GM18868 (cell line): ENCODE measurements around the gene CCDC74B.
A peak's percentile ranks its signal among the peaks of the same experiment; 100 is the strongest.
"Not testable (repeated sequence)": the region's sequence is repeated elsewhere in the genome, so short reads cannot be mapped to it uniquely, and the experiment has no call there.

Experiments used
- ATAC-seq: cut with Tn5 transposase; IDR thresholded peaks from one replicate; pipeline ENCODE4 v1.9.1; 2021; ENCODE audit warnings: mild to moderate bottlenecking, moderate library complexity; ENCODE audit not compliant: unreplicated experiment

CCDC74B gene

DNA sequence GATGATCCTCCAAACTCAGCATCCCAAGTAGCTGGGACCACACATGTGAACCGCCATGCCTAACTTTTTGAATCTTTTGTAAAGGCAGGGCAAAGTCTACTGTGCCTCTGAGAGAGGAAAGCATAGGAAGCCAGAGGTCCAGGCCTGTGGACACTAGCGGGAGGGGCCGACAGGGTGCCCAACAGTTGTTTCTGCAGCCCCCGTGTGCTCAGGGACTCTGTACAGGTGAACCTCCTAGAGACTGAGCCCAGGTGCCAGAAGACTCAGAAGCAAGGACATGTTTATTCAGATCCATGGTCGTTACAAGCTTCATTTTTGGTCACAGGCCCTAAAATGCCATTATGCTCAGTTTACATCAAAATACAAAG, 6.2 kb upstream of the CCDC74B start:
- ATAC-seq = not testable (repeated sequence)

DNA sequence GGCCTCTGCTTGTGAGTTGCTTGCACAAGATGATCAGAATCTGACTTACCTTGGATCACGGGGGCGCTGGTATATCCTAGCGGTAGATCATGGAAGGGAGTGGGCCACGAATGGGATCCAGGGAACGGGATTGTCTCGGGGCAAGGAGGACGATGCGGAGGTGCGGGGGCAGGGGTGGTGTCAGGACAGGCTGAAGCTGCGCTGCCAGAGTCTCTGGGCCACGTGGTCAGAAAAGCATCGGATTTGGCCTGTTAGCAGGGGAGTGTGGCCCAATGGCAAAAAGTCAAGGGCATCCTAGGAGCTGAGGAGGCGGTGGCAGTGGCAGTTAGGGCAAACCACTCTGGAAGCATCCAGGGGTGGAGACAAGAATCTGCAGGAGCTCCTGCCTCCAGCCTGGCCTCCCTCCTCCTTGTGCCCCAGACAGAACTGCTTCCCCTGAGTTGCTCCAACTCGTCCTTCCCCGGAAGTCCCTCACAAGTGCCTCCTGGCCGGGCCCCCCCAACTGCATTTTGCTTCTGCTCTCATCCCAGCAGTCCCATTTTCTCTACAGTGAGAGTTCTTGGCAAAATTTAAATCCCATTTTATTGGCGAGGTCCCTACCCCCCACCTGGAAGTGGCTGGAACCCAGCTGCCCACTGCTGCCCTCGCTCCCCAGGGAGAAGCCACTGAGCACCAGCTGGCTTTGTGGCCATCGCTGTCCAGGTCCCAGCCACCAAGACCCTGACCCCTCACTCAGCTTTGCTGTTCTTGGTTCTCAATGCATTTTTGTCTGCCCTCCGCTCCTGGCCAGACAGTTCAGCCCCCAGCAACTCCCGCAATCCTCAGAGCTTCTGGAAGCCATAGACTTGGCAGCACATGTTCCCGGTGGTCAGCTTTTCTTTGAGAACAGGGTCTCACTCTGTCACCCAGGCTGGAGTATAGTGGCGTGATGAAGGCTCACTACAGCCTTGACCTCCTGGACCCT, 5.6 kb upstream of the CCDC74B start:
- ATAC-seq = no peak

DNA sequence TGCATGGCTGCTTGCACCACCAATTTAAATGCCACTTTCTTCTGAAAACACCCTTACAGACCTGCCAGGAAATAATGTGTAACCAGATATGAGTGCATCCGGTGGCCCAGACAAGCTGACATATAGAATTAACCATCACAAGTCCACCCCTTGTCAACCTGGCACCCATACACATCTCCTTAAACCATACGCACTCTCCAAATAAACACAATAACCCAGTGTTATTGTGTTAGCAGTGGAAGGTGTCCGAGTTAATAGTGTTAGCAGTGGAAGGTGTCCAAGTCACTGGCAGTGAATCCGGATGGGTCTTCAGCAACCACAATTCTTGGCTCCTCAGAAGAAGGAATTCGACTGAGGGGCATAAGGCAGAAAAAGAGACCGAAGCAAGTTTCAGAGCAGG, 3.6 kb upstream of the CCDC74B start:
- ATAC-seq = not testable (repeated sequence)

DNA sequence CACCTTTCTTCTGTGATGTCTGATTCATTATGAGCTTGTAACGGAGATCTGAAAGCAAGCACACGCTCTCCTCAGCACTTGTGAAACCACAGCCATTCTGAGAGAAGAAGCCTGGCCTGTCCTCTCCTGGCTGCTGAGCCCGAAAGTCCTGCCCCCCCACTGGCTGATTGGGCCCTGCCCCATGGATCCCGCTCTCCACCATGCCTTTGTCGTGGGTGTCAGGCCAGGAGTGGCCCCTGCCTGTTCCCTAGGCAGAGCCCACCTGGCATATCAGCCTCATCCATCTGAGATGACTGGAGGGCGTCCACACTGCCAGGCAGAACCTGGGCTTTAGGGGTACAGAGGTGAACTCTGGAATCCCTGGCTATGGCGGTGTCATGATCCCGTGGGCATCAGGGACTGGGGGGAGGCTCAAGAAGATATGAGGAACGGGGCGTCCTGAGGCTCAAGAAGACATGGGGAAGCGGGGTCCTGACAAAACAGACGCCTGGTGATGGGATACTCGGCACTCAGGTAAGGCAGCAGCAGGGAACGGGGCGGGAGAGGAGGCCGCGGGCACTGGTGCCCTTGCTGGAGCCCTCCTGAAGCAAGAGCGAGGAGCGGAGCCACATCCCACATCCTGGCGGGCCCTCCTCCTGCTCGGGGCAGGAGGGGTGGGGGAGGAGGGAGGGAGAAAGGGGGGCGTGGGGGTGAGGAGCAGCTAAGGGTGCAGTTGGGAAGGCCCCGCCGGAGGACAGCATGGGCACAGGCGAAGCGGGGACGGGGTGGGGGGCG, 1.5 kb downstream of the CCDC74B start:
- peak; percentile 32 for ATAC-seq

DNA sequence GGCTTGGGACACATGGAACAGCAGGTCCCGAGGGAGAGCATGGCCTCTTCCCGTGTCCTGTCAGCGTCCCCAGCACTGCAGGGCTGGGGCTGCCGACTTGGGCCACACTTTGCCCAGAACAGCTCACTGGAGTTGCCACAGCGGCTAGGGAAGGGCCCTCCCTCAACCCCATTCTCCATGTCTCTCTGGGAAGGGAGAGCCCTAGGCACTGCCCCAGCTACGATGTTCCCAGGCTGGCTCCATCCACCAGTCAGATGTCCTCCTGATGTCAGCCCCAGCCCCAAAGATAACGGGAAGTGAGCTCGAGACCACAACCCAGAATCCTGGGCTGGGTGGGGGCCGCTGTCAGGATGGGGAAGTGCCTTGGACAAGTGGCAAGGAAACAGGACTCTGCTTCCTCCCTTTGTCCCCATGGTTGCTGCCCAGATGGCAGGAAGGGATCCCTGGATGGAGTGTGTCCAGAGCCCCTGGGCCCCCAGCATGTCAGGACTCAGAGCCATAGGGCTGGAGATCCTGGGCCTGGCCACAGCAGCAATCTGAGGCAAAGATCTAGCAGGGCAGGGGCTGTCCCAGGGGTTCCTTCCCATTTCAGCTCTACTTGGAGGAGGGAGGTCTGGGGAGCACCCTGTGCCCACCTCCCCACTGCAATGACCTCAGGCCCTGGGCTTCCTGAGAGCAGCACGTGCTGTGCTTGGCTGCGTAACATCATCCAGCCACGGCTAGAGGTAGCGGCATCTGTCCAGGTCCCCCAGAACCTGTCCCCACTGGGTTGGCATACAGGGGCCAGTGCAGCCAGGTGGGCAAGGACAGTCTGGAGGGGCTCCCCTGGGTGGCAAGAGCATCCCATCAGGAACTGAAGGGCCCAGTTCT, 2.3 kb downstream of the CCDC74B start:
- not testable (repeated sequence) for ATAC-seq

DNA sequence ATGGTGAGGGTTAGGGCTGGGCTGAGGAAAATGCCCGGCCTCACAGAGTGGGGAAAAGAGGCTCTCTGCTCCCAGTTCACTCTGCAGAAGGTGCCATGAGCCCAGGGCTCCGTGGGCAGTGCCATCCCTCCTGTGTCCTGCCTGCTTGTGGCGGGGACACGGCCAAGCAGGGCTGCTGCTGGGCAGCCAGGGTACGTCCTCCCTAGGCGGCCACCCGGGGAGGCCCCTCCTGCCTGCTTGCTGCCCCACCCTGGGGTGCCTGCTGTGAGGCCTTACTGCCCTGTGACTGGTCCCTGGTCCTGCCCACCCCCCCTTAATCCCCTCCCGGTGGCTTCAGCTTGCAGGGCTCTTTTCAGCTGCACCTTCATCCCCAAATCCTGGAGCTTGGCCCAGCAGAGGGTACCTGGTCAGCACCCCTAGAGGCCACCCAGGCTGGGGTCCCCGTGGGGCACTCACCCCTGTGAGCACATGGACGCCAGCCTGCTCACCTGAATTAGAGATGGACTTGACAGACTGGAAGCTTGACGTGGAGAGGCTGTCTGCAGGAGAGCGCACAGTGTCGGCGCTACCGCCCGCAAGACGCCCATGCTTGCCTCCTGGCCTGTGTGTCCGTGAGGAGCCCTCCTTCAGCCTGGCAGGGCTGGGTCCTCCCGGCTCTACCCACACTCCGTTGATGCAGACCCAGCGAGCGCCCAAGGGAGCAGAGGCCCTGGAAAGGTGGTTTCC, 3.1 kb downstream of the CCDC74B start:
- ATAC-seq = not testable (repeated sequence)

DNA sequence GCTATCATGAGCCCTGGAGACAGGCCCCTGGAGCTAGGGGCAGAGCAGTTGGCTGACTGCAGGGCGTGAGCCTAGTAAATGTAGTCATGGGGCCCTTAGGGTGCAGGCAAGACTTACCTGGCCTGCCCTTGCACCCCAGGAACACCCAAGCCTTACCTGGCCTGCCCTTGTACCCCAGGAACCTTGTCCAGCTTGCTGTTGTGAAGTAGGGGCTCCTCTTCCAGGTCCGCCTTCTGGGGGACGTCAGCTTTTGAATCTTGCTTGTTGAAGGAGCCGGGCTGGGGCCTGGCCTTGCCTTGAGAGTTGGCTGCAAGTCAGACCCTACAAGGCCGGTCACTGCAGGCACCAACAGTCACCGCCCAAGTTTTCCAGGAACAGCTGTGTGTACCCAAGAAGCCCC, 3.9 kb downstream of the CCDC74B start:
- ATAC-seq = not testable (repeated sequence)

DNA sequence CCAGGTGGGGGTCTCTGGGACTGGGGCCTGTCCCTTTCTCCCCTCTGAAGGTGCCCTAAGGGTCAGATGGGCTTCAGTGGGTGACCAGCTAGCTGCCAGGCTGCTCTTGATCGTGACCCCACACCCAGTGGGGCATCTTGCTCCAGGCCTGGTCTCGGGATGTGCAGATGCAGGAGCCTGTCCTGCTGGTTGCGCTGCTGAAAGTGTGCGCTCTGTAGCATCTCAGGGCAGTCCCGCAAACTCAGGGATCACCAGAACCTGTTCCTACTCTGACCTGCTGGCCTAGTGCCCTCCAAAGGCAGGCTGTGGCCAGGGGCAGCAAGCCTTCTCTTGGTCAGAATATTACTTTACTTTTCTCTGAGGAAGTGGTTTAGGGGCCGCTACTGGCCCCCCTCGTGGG, 4.4 kb downstream of the CCDC74B start:
- ATAC-seq = not testable (repeated sequence)

DNA sequence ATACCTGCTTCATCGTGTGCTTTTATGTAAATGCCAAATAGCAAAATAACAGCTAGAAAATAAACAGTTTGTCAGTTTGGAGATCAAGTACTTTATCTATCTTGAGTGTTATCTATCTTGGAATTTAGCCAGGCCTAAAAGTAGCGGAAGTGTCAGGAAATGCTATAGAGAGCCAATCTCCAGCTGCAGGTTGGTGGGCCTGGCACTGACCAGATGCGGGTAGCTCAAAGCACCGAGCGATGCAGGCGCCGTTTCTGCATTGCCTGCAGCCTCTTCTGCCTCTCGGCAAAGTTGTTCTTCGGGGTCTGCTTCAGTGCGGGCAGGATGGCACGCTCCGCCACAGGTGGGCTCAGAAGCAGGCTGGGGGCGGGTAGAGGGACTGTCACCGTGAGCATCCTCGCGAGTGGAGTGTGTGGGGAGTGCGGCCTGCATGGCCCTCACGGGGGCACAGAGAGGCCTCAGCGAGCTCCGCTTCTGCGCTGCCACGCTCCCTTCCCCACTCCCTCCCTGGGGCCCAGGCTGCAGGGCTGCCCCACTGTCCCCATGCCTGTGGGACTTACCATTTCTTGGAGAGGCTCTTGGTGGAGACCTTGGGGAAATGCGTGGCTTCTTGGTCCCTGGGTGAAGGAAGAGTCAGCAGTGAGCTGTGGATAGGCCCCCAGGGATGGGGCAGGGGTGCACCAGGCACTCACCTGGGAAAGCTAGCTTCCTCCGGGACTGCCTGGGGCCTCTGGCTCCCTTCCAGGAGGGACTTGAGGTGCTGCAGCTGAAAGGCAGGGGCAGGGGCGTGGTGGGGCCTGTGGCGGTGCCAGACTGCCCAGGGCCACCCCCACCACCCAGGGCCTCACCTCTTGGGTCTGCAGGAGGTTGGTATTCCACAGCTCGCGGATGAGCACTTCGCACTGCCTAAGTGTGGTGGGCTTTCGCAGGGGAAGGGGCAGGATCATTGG, 5.3 kb downstream of the CCDC74B start:
- ATAC-seq = not testable (repeated sequence)

DNA sequence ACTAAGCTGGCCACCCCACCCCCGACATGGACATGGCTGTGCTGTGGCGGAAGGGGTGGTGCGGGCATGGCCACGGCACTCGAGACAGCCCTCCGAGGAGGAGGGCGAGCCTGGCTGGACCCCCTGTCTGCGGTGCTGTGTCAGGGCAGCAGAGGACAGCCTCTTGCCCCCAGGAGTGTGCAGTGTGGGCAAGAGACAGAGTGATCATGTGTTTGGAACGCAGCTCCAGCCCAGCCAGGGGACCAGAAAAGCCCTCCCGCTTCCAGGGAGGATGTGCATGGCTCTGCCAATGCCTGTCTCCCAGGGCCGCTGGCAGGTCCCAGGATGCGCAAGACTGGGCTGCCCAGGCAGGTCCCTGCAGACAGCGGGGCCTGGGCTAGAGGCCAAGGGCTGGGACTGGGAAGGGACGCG, 6.1 kb downstream of the CCDC74B start:
- ATAC-seq = not testable (repeated sequence)

DNA sequence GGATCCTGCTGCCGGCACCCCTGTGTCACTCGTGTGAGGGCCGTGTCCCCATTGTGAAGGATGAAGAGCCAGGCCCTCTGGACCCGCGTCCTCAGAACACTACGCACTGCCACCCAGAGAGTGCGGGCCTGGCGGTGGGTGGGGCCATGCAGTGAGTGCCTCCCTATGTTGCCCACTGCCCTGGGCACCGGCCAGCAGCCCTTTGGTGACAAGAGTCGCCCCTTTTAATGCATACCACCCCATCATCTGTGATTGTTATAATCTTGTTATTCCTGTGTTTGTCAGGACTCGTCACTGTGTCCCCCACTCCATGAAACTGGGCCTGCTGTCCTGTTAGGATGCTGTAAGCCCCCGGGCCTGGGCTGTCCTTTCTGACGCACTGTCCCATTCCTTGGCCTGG, 6.6 kb downstream of the CCDC74B start:
- ATAC-seq = not testable (repeated sequence)

DNA sequence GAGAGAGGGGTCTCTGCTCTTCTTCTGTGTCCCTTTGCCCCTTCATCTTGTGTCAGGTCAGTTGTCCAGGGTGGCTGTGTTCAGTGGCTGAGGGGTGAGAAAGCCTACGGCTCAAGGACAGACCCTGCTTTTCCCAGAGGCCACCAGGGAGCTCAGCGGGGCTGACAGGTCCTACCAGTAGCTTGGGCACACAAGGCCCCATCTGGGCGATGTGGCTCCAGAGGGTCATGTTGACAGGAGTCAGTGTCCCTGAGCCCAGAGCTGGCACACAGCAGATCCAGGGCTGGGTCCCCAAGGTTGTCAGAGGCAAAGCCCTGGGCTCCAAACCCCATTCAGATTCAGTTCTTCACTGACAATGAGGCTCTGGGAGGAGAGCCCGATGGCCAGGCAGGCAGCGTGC, 7.8 kb downstream of the CCDC74B start:
- ATAC-seq = not testable (repeated sequence)

DNA sequence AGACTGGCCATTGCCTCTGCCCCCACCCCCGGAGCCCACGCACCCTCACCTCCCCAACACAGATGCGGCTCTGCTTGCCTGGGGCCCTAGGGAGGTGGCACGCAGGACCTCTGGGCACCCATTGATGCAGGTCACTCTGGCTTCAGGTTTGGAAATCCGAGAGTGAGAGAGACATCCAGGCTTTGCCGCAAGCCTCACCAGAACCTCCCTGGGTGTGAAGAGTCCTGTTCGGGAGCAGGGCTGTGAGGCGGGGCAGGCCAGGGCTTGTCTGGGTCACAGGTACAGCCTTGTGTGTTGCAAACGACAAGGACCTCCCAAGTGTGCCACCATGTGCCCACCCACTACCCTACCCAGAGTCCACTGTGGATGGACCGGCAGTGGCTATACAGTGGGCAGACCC, 8.4 kb downstream of the CCDC74B start:
- ATAC-seq = not testable (repeated sequence)

DNA sequence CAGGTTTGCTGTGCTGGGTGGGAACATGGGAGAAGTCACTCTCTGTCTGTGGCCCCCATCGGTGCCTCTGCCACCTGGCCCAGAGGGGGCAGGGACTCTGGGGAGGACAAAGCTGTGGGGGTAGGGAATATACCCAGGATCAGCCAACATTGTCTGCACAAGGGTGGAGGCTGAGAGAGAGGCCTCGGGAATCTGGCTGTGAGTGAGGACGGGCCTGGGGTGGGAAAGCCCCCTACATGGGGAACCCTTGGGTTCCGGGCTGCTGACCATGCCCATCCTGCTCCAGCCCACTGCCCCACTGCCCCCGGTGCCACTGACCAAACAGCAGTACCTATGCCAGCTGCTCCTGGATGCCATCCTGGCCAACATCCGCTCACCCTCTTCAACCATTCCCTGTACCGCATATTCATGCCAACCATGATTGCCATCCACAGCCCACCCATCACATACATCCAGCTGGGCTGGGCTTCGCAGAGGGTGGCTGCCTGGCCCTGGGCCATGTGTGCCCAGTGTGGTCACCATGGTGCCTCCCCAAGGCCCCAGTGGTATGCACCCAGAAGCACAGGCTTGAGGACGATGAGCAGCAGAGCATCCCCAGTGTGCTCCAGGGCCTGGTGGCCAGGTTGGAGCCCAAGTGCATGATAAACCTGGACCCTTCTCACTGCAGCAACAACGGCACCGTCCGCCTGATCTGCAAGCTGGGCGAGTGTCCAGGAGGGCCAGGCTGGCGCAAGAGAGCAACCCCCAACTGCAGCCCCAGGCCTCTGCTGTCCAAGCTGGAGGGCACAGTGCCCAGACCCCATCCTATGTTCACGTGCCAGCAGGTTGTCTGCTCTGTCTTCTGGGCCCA, 9.0 kb downstream of the CCDC74B start:
- no peak for ATAC-seq

DNA sequence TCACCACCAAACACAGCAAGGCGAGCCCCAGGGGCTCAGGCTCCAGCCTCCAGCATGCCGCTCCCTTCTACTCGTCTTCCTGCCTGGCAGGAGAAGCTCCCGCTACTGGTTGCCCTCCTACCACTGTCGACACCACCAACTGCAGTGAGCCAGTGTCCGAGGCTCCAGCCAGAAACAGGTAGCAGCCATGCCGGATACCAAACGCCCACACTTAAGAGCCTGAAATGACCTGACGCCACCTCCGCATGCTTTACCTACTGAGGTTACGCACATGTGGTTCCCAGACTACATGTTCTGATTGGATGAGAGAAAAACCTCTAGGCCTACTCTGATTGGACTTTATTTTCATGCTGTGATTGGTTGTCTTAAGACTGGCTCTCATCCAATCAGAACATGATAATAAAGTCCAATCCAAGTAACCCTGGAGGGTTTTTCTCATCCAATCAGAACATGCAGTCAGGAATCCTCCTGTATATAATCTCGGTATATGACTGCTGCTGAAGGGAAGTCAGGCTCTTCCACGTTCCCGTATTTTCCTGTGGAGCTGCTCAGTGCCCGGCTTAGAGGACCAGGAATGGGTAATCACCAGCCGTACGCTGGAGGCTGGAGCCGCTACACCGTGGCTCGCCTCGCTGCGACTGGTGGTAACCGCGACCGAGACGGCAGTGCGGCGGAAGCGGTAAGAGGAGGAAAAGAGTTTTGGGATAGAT, 15.6 kb downstream of the CCDC74B start, which contains the start of gene POTEF:
TSS of gene POTEF (minus strand) at position 103 of the 710 bp plus-strand sequence. CDS start 8,707 bp downstream, outside the sequence.
- not testable (repeated sequence) for ATAC-seq

DNA sequence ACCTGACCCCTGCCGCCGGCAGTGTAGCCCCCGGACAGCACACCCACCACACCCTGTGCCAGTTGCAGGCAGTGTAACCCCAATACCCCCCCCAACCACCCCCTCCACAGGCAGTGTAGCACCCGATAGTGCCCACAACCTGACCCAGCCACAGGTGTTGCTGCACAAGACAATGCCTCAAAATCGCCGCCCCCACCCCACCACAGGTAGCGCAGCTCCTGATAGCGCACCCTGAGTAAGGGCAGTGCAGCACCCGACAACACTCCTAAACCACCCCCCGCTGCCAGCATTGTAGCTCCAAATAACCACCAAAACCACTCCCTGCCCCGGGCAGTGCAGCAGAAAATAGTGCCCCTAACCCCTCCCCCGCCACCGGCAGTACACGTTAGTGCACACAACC, 16.4 kb downstream of the CCDC74B start:
- ATAC-seq = not testable (repeated sequence)

DNA sequence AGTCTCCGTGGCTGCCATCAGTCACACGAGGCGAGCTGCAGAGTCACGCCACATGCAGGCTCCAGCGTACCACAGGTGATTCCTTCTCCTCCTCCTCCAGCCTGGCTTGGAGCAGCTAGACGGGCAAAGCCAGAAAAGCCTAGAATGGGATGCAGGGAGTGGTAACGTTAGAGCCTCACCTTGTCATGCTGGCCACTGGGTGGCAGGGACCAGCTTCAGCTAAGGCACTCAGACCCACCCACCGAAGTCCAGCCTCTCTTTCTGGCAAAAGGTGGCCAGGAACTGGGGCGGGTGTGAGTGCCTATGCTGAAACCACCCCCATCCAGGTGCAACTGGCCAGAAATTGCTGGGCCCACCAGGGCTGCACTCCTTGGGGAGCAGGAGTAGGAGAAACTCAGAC, 17.2 kb downstream of the CCDC74B start:
- not testable (repeated sequence) for ATAC-seq
